Activated CD4-positive, alpha-beta T cell treated with anti-CD3 and anti-CD28 coated beads, Interleukin-2, amount 10 ng/mL, durations not matched to agents 24 days and 14 days (primary cell): Measurements from ENCODE around the gene AK9. TPM values are rescaled to one million over a fixed set of nuclear protein-coding genes. Genes with fewer than 3 reads are reported as not detected.

ENCODE experiments used
- DNase-seq: peaks from one replicate; pipeline ENCODE4 v3.0.0; 2022
- H3K27ac Mint-ChIP-seq: one replicate; pipeline ENCODE4 v1.8.0; 2022; ENCODE audit warnings: mild to moderate bottlenecking, mixed read lengths
- H3K27me3 Mint-ChIP-seq: one replicate; pipeline ENCODE4 v1.8.0; 2022; ENCODE audit warnings: mixed read lengths
- H3K36me3 Mint-ChIP-seq: one replicate; pipeline ENCODE4 v1.8.0; 2022; ENCODE audit warnings: low read depth, mild to moderate bottlenecking, mixed read lengths
- H3K4me1 Mint-ChIP-seq: one replicate; pipeline ENCODE4 v1.8.0; 2021; ENCODE audit warnings: mixed read lengths
- H3K4me3 Mint-ChIP-seq: one replicate; pipeline ENCODE4 v1.8.0; 2022; ENCODE audit warnings: mild to moderate bottlenecking, moderate library complexity, mixed read lengths
- H3K9me3 Mint-ChIP-seq: one replicate; pipeline ENCODE4 v1.8.0; 2021; ENCODE audit warnings: mixed read lengths
- intact Hi-C: fragments of 100-400 bp; cut with micrococcal nuclease; formaldehyde crosslinking; loops from one replicate; pipeline ENCODE4 v1.15.1; 2023
- total RNA-seq: library from RNA; stranded (reverse); gene quantifications from 2 replicates; pipeline ENCODE4 v1.2.3, GENCODE V29; 2022

Gene AK9
- total RNA-seq, 1 donor from 2014 or later = 2.1 TPM

DNA sequence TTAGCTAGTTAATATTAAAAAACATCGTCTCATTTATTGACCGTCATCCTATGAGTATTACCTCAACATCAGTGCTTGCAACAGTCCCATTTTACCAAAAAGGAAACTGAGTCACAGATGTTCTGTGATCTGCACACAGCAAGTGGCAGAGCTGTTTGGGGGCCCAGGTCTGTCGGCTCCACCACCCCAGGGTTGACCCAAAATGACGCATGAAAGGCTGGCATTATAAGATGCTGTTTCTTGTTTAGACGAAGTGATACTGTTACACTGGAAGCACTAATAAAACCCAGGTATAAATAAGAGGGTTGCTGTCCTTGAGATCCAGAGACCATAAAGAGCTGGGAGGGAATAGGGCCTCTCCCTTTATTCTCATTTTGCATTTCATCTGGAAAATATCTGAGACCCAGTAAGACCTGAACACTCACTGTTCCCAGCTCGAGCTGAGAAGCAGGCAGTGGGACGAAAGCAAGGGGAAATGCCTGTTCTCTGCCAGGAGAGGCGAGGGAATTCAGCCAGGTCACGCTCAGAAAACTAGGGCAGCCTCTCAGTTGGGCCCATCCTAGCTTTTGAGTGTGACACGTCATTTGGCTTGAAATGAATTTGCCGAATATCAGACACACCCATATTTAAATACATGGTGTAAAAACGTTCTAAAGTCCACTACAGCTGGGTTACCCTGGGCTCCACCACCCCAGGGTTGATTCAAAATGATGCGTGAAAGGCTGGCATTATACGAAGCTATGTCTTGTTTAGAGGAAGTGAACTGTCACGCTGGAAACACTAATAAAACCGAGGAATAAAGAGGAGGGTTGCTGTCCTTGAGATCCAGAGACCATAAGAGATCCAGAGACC lies 234.1 kb downstream of the AK9 start:
- Mint-ChIP-seq H3K27me3 (no peaks in the 10 kb centered on the region), H3K9me3 (peaks cover 3% of the 10 kb centered on the region), H3K36me3 (peaks cover 40% of the 10 kb centered on the region), H3K4me3 (peak overlapping the region; percentile 28), H3K4me1 (peaks cover 59% of the 10 kb centered on the region), H3K27ac (peak overlapping the region; percentile 67)
- intact Hi-C loops = loop anchor here (5.0 to 10.0 kb wide), 2 partner anchors 238 to 360 kb away; partner anchors contain the start of genes AK9, CEP57L1 and FIG4
- DNase-seq = peak; percentile 60

DNA sequence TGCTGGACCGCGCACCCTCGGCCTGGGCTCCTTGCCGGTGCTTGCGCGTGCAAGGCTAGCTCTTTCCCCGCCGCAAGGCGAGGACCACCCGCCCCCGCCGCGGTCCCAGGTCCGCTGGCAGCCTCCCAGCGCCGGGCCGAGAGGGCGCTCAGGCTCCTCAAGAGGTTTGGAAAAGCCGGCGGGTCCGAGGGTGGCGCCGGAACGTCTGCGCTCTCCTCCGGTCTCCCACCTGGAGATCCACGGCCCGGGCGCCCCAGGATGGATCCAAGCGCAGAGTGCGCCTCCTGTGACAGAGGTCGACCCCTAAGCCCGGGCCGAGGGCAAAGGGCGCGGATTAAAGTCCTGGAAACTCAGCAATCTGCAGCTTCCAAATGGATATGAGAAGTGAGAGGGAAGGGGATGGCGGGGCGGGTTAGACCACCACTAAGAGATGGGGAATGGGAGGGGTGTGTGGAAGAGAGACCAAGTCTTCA lies 234.9 kb downstream of the AK9 start:
- intact Hi-C loops = loop anchor here (5.0 to 10.0 kb wide), 2 partner anchors 239 to 359 kb away; partner anchors contain the start of genes AK9, CEP57L1 and FIG4
- DNase-seq = peak; percentile 58
- peaks cover 59% of the 10 kb centered on the region for H3K4me1 Mint-ChIP-seq

DNA sequence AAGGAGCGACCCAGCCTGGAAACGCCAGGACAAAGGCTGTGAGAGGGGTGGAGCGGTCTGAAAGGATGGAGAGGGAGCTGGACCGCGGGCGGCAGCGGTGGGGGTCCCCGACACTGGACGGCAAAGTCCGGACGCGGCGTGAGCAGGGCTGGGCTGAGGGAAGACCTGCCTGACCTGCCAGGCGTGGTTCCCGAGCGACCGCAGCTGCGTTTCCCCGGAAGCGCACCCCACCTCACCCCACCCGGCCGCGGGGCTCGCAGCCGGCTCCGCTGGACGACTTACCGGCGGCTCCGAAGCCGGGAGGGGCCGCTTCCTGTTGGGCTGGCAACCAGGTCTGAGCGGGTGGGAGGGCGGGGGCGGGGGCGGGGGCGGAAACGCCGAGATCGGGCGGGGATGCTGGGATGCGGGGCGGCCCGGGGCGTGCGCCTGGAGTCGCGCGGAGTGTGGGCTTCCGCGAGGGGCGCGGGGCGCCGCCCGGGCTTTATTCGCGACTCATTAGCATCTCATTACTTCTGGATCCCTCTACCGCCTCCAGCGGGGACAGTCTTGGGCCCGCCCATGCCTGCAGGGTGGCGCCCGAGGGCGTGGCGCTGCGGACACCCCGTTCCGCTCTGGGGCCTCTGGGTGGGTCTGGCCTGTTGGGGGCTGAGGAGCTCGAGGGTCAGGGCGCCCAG lies 235.4 kb downstream of the AK9 start, which contains the start of gene MICAL1:
MICAL1 (minus strand) TSS at position 336 of the 674 bp plus-strand sequence. CDS start 1,576 bp downstream, outside the sequence.
- Mint-ChIP-seq H3K27me3 (no peaks in the 10 kb centered on the region), H3K27ac (peak within 1 kb of the TSS; percentile 95), H3K4me3 (peak within 1 kb of the TSS; percentile 98), H3K4me1 (peaks cover 62% of the 10 kb centered on the region), H3K36me3 (peaks cover 37% of the 10 kb centered on the region), H3K9me3 (no peaks in the 10 kb centered on the region)
- DNase-seq = peak; percentile 93
- intact Hi-C loops = loop anchor here (1.0 to 10.0 kb wide), 4 partner anchors 28 to 358 kb away; partner anchors contain the start of genes AK9, CD164, CEP57L1 and FIG4

More for the DNA sequence above, 234.9 kb downstream of the AK9 start:
- Mint-ChIP-seq H3K4me3 (peak overlapping the region; percentile 39), H3K27me3 (no peaks in the 10 kb centered on the region), H3K9me3 (no peaks in the 10 kb centered on the region), H3K27ac (no peak overlapping the region), H3K36me3 (peaks cover 37% of the 10 kb centered on the region)

DNA sequence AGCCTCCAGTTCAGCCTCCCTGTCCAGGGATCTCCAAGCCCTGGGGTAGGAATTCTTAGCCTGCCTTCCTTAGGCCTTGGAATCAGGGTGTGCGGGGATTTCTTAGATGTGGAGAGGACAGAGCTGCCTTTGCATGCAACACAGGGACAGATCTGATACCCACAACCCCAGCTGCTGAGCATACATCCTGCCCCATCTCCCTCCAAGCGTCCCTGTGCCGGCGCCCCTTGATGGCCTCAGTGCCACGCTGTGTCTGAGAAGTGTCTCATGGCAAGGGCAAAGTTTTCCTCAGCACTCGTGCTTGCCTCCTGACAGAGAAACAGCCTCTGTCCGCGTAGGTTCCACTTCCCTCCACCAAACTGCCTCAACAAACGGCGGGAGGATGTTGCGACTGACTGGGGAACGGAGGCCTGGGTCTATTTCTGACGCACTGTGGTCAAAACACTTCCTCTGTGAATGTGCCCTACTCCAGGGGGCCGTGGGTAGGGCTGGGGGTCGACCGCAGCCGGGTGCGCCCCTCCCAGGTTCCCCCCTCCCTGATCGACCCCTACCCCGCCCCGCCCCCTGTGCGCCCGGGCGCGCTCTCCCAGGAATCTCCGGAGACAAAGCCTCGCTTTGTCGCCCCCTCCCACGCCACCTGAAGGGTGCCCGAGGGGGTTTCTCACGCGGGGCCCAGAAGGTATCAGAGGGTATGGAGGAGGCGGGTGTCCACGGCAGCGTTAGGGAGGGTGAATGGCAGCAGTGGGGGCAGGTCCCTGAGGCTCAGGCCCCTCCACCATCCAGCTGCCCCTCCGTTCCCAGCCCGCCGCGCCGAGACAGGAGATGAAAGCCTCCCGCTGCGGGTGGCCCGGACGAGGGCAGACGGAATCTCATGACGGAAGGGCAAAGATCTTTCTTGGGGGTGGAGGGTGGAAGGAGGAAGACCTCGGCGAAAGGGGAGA lies 236.2 kb downstream of the AK9 start:
- Mint-ChIP-seq H3K27ac (peak overlapping the region; percentile 95), H3K9me3 (no peaks in the 10 kb centered on the region)
- intact Hi-C loops = loop anchor here (1.0 to 10.0 kb wide), 5 partner anchors 13 to 357 kb away; partner anchors contain the start of genes AK9, CD164, CEP57L1 and FIG4

DNA sequence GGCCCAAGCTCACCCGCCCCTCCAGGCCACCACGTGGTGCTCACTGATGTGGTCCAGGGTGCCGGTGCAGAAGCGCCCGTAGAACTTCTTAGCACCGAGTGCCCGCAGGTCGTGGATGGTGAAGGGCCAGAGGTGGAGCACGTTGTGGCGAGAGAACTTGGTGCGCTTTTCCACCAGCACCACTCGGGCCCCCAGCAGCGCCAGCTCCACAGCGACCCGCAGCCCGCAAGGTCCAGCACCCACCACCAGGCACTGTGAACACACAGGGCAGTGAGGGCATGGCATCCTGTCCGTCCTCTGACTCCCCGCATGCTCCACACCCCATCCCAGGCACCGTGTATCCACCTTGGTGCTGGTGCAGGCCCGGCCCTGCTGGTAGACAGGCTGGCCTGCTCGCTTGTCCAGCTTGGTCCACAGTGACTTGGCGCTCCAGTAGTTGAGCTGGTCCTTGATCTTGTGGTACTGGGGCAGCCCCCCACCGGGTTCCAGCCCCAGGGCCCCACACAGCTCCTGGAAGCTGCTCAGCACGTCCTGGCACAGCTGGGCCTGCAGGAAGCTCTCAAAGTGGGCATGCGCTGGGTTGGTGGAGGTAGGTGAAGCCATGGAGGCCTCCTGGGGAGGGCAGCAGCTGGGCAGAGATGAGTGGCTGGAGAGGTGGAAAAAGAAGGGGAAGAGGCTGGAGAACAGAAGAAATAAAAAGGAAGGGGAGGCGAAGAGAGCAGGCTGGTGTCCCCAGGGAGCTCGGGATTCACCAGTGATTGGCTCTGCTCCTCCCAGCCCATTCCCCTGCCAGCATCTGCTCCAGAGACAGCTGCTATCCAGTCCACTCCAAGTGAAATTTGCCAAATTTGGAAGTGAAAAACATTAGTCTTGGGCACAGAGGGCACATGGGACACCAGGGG lies 237.2 kb downstream of the AK9 start:
- Mint-ChIP-seq H3K36me3 (peaks cover 33% of the 10 kb centered on the region), H3K27me3 (no peaks in the 10 kb centered on the region), H3K4me1 (peaks cover 60% of the 10 kb centered on the region), H3K9me3 (no peaks in the 10 kb centered on the region), H3K4me3 (peak overlapping the region; percentile 98), H3K27ac (peak overlapping the region; percentile 95)
- DNase-seq = no peak
- intact Hi-C loops = loop anchor here (1.0 to 10.0 kb wide), 3 partner anchors 13 to 241 kb away; partner anchors contain the start of genes AK9, CD164 and FIG4

More for the DNA sequence above, 236.2 kb downstream of the AK9 start:
- Mint-ChIP-seq H3K4me3 (peak overlapping the region; percentile 98), H3K27me3 (no peaks in the 10 kb centered on the region), H3K36me3 (peaks cover 37% of the 10 kb centered on the region), H3K4me1 (peaks cover 64% of the 10 kb centered on the region)
- DNase-seq = peak; percentile 90

DNA sequence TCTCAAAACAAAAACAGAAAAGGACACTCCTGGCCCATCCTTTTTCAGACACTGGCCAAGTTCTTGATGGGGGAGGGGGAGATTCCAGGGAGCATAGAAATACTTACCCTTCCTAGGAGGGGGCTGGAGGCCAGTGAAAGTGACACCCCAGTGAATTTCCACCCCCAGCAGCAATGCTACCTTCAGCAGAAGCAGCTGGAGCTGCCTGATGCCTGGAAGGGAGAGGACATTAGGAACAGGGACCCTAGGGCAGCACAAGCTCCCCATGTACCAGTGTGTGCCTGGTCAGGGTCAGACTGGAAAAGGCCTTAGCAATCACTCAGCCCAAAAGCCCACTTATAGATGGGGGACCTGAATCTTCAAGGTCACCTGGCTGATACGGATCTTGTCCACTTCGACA lies 237.8 kb downstream of the AK9 start:
- Mint-ChIP-seq H3K36me3 (peaks cover 34% of the 10 kb centered on the region), H3K4me1 (peaks cover 58% of the 10 kb centered on the region), H3K27me3 (no peaks in the 10 kb centered on the region), H3K9me3 (no peaks in the 10 kb centered on the region), H3K4me3 (peak overlapping the region; percentile 98), H3K27ac (no peak overlapping the region)
- no peak for DNase-seq
- intact Hi-C loops = loop anchor here (10.0 kb wide), 1 partner anchor 242 kb away; the partner anchor contains the start of genes AK9 and FIG4

DNA sequence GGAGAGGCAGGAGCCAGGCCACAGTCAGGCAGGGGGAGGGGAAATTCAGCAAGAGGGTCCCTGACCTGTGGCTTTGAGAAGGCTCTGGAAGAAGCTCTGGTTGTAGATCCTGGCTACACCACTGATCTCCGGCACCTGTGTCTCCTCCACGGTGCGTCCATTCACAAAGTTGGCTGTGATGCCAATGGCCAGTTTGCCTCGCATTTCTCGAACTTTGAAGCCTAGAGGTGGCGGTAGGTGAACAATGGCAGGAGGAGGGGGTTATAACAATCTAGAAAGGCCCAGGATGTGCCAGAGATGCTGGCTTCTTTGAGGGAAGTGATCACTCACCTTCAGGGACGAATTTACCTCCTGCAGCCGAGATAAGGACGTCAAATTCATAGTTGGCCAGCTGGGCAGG lies 238.8 kb downstream of the AK9 start:
- Mint-ChIP-seq H3K27me3 (no peaks in the 10 kb centered on the region), H3K36me3 (peaks cover 37% of the 10 kb centered on the region), H3K27ac (no peak overlapping the region), H3K4me1 (peaks cover 51% of the 10 kb centered on the region), H3K4me3 (no peak overlapping the region), H3K9me3 (no peaks in the 10 kb centered on the region)
- intact Hi-C loops = loop anchor here (10.0 kb wide), 1 partner anchor 243 kb away; the partner anchor contains the start of genes AK9 and FIG4
- no peak for DNase-seq

DNA sequence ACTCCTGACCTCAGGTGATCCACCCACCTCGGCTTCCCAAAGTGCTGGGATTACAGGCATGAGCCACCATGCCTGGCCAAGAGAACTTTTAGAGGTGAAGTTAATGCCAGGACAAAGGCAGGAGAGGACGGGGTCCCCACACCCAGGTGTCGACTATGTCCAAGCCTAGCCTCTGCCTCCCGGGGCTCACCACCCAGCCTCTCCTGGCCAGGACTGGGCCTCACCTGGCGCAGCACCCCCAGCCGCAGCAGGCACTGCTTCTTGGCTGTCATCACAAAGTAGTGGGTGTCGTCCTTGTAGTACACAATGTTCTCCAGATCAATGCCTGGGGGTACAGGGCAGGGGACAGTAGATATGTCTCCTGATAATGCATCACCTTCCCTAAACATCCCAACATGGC lies 239.6 kb downstream of the AK9 start:
- peaks cover 45% of the 10 kb centered on the region for H3K4me1 Mint-ChIP-seq
- H3K4me3 Mint-ChIP-seq = no peak overlapping the region
- H3K36me3 Mint-ChIP-seq = peaks cover 41% of the 10 kb centered on the region
- DNase-seq = no peak
- no peaks in the 10 kb centered on the region for H3K27me3 Mint-ChIP-seq
- no peaks in the 10 kb centered on the region for H3K9me3 Mint-ChIP-seq
- intact Hi-C loops = loop anchor here (10.0 kb wide), 1 partner anchor 243 kb away; the partner anchor contains the start of genes AK9 and FIG4
- no peak overlapping the region for H3K27ac Mint-ChIP-seq

DNA sequence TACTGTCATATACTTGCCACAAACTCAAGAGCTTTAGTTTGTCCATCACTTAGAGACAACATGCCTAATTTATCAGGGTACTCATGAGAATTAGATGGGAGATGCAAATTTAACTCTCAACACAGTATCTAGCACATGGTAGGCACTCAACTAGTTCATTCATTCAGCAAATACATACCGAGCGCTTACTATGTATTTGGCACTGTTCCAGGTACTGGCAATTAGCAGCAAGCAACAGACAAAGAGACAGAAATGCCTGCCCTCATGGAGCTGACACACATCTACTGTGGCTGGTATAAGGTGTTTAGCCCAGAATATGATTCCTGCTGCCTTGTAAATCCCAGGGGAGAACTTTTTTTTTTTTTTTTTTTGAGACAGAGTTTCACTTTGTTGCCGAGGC lies 240.2 kb downstream of the AK9 start:
- Mint-ChIP-seq H3K4me3 (no peak overlapping the region), H3K36me3 (peaks cover 43% of the 10 kb centered on the region), H3K9me3 (no peaks in the 10 kb centered on the region), H3K27me3 (no peaks in the 10 kb centered on the region), H3K4me1 (peaks cover 43% of the 10 kb centered on the region), H3K27ac (no peak overlapping the region)
- no peak for DNase-seq
- intact Hi-C loops = loop anchor here (10.0 kb wide), 1 partner anchor 244 kb away; the partner anchor contains the start of genes AK9 and FIG4

DNA sequence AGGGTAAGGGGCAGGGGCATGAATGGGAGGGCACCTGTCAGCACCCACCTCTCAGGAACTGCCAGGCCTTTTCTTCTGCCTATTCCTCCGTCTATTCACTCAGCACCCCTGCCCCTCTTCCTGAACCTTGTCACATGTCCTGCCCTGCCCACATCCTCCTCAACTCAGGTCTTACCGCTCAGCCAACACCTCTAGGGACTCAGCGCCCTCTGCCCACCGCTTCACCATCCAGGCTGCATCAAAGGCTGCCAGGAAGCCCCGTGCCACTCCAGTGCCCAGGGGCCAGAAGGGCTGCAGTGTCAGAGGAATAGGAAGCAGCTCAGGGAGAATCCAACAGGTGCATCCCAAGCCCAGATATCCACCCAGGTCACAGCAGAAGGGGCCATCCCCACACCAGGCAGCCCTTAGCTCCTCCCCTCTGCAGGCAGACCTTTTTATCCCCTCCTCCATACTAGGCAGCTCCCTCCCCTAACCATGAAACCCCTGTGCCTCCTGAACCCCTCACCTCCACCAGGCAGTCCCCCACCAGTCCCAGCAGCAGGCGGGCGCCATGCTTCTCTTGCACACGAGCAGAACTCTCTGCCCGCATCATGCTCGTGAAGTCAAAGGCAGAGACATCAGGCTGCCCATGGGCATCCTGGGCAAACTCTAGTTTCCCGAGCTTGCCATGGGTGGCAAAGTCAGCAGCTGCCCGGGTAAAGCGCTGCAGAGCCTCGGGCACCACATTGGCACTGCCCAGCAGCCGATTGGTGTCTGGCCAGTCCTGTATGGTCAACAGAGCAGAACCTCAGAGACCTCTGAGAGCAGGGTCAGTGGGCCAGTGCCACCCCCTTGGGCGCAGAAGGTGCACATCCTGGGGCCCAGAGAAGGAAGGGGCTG lies 241.0 kb downstream of the AK9 start:
- H3K27me3 Mint-ChIP-seq = no peaks in the 10 kb centered on the region
- peaks cover 44% of the 10 kb centered on the region for H3K4me1 Mint-ChIP-seq
- H3K36me3 Mint-ChIP-seq = peaks cover 46% of the 10 kb centered on the region
- peak overlapping the region; percentile 10 for H3K27ac Mint-ChIP-seq
- intact Hi-C loops = loop anchor here (10.0 kb wide), 1 partner anchor 245 kb away; the partner anchor contains the start of genes AK9 and FIG4
- H3K9me3 Mint-ChIP-seq = no peaks in the 10 kb centered on the region
- DNase-seq = peak; percentile 75
- H3K4me3 Mint-ChIP-seq = peak overlapping the region; percentile 52
